ENCODE data around the gene FOXA1.

The FOXA1 gene

GRCh38 chr14:37545174-37545573, 49.9 kb downstream of the FOXA1 start:
- Histone ChIP-seq H3K9ac (ENCODE audit: low read depth, low read length) (no peak overlapping the region), H3K27ac (ENCODE audit: low read depth, low read length) (no peak overlapping the region), H3K4me1 (ENCODE audit: control insufficient read depth, insufficient read depth, low read length) (no peaks in the 10 kb centered on the region), H3K4me3 (ENCODE audit: low read depth, low read length) (no peak overlapping the region), H3K27me3 (ENCODE audit: control insufficient read depth, insufficient read depth, low read length) (no peaks in the 10 kb centered on the region), H3K9me3 (ENCODE audit: control insufficient read depth, insufficient read depth, low read length) (no peaks in the 10 kb centered on the region), H3K36me3 (ENCODE audit: control insufficient read depth, insufficient read depth, low read length) (no peaks in the 10 kb centered on the region)

GRCh38 chr14:37544407-37544806, 50.6 kb downstream of the FOXA1 start:
- Histone ChIP-seq H3K27ac (ENCODE audit: low read depth, low read length) (no peak overlapping the region), H3K9ac (ENCODE audit: low read depth, low read length) (no peak overlapping the region), H3K9me3 (ENCODE audit: control insufficient read depth, insufficient read depth, low read length) (no peaks in the 10 kb centered on the region), H3K4me1 (ENCODE audit: control insufficient read depth, insufficient read depth, low read length) (no peaks in the 10 kb centered on the region), H3K4me3 (ENCODE audit: low read depth, low read length) (no peak overlapping the region), H3K36me3 (ENCODE audit: control insufficient read depth, insufficient read depth, low read length) (no peaks in the 10 kb centered on the region), H3K27me3 (ENCODE audit: control insufficient read depth, insufficient read depth, low read length) (no peaks in the 10 kb centered on the region)

- Histone ChIP-seq H3K27ac (ENCODE audit: low read depth, low read length) (no peak overlapping the region), H3K4me1 (ENCODE audit: control insufficient read depth, insufficient read depth, low read length) (no peaks in the 10 kb centered on the region), H3K4me3 (ENCODE audit: low read depth, low read length) (no peak overlapping the region), H3K9me3 (ENCODE audit: control insufficient read depth, insufficient read depth, low read length) (no peaks in the 10 kb centered on the region), H3K9ac (ENCODE audit: low read depth, low read length) (no peak overlapping the region), H3K27me3 (ENCODE audit: control insufficient read depth, insufficient read depth, low read length) (no peaks in the 10 kb centered on the region), H3K36me3 (ENCODE audit: control insufficient read depth, insufficient read depth, low read length) (no peaks in the 10 kb centered on the region)
Measured at GRCh38 chr14:37539992-37540391, 55.1 kb downstream of the FOXA1 start.
